DMS114 treated with DMSO at 0.1 percent for 48 hours (cell line): Measurements from ENCODE around the gene SELENOI.

Experiments
- DNase-seq: peaks from one replicate; lab custom pipeline; 2025; ENCODE audit not compliant: unreplicated experiment; lab: John Stamatoyannopoulos, UW

The SELENOI gene

DNA sequence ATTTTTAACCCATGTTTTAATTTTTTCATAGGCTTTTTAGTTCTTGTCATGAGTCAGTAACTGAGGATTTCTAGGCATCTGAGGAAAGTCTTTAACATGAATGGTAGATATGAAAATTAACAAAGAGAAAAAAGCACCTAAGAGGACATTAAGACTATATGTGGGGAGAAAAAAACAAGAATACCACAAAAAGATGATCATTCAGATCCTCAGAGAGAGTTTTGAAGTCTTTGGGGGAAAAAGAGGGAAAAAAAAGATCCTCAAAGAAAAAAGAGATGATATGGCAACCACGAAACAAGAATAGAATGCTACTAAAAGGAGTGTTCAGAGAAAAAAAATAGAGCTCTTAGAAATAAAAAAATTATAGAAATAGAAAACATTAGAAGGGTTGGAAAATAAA, 63.8 kb downstream of the SELENOI start:
- DNase-seq, result no peak

DNA sequence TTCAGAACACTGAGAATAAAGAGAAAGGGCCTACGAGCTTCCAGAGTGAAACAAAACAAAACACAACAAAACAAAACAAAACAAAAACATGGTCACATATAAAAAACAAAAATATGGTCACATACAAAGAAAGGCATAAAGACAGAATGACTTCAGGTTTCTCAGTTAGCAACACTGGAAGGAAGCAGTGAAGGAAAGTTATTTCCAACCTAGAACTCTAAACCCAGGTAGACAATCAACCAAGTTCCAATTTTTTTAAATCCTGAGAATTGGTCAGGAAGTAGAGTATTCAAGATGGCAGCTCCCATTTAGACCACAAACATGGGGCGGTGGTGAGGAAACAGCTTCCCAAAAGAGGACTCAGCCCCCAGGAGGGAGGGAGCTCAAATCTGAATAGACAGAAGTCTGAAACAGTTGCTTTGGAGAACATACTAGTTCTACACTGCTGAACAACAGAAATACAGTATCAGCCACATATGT, 64.9 kb downstream of the SELENOI start:
- no peak for DNase-seq

DNA sequence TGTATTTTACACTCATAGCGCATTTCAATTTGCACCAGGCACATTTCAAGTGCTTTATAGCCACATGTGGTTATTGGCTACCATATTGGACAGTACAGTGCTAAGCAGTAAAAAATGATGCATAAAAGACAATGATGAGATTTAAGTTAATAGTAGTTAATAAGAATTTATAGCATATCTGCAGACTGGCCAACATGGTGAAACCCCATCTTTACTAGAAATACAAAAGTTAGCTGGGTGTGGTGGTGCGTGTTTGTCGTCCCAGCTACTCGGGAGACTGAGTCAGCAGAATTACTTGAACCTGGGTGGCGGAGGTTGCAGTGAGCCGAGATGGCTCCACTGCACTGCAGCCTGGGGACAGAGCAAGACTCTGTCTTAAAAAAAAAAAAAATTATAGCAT, 65.5 kb downstream of the SELENOI start:
- no peak for DNase-seq

DNA sequence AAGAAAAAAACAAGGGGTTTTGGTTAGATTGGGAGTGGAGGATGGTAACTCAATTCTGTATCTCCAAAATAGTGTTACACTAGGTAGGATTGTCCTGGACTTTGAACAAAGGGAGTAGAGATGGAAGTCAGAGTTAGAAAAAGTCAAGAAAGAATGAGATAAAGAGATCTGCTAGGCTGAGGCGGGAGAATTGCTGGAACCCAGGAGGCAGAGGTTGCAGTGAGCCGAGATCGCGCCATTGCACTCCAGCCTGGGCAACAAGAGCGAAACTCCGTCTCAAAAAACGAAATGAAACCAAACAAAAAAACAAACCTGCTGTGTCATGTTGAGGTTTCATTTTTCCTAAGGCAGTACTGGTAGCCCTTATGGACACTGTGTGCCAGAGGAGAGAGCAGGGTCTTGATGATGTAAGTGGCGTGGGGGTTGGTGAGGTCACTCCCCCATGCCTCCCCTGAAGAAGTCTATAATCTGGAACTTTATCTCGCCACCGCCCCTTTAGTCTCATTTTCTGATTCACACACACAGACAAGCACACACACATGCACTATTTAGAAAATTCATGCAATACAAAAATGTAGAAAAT, 66.2 kb downstream of the SELENOI start:
- DNase-seq, result no peak

DNA sequence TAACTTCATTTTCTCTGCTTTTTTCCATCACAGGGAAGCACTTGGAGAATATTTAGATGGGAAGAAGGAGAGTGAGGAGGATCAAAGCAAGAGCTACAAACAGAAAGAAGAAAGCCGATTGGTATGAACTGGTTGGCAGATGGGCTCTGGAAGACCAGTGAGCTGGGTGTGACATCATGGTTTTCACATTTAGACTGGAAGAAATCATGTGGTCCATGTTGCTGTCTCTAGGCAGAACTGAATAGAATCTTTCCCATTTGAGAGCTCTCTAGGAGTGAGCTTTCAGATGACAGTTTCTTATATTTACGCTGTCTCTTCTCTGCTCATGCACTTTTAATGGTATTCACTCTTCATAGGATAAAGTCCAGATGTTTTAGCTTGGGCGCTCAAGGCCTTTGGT, 68.4 kb downstream of the SELENOI start:
- DNase-seq, result no peak

DNA sequence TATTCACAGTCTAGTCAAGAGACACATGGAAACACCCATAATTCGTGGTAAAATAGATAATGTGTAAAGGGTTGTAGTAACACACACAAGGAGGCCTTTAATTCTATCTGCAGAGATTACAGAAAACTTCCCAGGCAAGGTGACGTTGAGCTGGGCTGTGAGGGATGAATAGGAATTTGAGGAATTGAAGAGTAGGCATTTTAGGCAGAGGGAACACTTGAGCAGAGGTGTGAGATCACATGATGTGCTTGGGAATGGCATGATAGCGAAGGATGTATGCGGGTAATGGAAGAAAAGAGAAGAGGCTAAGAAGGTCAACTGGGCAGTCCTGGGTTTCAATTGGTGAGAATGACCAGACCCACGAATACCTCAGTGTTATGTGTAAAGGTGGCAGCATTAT, 76.0 kb downstream of the SELENOI start:
- no peak for DNase-seq

DNA sequence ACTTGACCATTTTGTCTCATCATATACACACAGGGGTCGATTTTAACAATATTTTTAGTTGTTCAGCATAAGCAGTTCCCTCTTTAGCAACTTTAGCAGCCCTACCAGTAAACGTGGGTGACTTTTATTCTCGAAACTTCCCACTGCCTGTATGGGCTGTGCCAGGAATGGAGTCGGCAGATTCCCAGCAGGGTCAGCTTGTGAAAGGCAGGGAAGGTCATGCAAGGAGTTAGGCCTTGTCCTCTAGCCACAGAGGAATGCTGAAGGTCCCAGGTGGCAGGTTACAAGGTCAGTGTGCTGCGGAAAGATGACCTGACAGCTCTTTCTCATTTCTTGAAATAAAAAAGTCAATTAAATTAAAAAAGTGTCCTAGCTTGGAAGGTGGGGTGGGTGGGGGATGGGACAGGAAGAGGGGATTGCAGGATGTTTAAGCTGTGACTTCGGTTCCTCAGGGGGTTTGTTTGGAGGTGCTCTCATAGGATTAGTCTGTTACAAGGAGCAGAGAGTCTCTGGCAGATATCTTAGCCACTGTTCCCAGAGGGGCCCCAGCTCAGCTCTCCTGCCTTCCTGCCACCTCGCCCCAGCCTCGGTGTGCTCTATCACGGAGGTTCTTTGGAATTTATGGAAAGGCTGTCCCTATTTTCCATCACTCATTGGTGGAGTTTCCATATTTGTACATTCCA, 77.1 kb downstream of the SELENOI start:
- DNase-seq, result no peak

DNA sequence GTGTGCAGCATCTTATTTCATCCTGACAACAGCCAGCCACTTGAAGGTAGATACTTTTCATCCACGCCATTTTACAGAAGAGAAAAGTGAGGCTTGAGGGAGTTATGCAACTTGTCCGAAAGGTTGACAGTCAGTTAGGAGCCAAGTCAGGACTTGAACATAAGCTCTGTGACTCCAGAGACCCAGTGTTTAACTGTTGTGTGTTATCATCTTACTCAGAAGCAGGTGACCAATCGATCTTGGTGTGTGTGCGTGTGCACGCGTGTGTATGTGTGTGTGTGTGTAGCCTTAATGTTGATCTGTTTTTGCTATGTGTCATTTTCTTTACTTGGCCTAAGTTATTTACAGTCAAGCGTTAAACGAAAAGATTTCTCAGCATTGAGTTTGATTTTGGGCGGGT, 77.8 kb downstream of the SELENOI start:
- no peak for DNase-seq

DNA sequence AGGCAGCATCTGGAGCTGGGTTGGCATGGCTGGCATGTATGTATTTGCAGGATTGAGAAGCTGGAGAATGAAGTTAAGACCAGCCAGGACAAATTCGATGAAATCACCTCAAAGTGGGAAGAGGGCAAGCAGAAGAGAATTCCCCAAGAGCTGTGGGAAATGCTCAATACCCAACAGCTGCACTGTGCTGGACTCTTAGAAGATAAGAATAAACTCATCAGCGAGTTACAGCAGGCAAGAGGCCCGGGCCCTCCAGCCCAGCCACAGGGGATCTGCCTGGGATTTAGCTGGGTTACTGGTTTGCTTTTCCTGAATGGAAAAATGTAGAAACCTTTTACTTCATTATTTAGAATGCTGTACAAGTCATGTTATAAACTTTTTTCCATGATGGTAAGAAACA, 78.3 kb downstream of the SELENOI start:
- no peak for DNase-seq

DNA sequence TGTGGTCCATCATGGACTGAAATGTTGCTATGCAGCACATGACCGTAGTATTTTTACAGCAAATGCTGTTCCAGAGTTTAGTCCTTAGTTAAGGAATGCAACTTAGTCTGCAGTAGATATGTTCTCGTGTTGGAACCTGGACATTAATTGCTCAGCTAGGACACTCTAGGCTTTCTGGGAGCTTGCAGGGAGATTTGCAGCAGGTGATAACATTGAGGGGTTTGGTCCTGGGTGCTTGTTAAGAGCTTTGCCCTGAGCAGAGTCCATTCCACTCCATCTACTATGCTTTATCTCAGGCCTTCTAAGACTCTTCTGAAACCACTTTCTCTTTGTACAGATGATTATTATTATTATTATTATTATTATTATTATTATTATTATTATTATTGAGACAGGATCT, 82.9 kb downstream of the SELENOI start:
- no peak for DNase-seq

DNA sequence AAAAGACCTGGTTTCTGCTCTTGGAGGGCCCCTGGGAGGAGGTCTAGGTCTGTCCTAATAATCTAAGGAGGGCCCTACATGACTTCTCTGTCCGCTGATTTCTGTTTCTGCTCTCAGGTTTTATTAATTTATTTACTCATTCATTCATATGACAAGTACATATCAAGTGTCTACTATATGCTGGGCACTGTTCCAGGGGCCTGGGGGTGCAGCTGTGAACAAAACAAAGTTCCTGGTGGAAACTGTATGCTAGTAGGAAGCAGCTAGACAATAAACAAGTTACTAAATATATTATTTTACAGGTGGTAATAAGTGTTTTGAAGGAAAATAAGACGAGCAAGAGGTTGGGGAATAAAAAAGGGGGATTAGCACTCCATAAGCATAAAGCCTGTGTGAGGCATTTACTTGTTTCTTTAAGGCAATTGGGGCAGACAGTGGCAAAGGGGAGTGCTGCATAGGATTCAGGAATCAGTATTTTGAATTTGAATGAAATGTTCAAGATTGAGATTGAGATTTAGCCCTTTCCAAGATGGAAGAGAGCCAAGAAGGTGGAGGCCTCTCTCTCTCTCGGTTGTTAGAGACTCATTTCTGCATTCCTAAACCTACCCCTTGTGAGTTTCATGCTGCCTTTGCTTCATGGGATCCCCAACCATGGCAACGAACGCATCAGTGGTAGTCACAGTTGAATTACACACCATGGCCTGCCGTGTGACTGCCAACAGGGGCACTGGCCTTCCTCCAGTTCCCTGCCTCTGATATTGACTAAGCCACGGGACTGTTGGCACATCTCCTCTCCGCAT, 84.0 kb downstream of the SELENOI start:
- DNase-seq, result no peak

DNA sequence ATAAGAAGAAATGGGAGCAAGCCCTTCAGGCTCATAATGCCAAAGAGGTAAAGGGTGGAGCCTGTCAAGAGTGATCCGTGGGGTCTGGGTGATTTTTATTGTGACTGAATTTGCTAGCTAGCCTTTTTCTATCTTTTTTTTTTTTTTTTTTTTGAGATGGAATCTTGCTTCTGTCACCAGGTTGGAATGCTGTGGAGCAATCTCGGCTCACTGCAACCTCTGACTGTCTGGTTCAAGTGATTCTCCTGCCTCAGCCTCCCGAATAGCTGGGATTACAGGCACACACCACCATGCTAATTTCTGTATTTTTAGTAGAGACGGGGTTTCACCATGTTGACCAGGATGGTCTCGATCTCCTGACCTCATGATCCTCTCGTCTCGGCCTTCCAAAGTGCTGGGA, 84.9 kb downstream of the SELENOI start:
- no peak for DNase-seq

DNA sequence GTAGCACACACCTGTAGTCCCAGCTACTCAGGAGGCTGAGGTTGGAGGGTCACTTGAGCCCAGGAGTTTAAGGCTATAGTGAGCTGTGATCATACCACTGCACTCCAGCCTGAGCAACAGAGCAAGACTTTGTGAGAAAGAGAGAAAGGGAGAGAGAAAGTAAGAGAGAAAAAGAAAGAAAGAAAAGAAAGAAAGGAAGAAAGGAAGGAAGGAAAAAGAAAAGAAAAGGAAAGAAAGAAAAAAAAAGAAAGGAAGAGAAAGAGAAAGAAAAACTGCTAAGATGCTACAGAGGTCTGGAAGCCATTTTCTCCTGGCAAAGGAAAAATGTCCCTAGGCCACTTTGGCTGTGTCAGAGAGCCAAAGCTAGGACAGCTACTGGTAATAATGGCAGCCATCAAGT, 86.4 kb downstream of the SELENOI start:
- DNase-seq, result no peak

DNA sequence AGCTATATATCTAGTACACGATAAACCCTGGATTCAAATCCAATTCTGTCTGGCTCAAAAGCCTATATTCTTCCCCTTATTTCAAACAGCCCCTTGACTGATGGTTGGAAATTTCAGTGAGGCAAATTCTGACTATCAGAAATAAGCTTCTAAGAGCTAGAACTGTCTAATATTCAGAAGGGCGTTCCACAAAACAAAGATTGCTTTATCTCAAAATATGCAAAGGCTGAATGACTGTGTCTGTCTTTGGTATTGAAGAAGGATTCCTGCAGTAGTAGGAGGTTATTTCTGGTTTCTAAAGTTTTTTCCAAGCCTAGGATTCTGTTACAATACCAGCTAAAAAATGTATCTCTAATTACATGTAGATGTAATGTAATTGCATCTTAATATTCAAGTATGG, 86.9 kb downstream of the SELENOI start:
- no peak for DNase-seq

DNA sequence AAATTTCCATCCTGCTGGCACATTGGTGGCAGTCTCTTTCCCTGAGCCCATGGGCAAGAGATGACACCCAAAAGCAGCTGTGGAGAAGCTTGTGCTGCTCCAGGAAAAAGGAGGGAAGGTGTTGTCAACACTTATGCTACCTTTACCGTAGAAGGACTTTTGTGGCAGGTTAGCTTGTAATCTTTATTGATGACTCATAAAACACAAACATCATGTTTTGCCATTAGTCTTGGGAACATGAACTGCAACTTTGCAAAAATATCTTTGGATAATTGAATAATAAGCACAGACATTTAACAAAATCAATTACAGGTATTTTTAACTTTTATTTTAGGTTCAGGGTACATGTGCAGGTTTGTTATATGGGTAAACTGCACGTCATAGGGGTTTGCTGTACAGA, 89.2 kb downstream of the SELENOI start:
- no peak for DNase-seq

DNA sequence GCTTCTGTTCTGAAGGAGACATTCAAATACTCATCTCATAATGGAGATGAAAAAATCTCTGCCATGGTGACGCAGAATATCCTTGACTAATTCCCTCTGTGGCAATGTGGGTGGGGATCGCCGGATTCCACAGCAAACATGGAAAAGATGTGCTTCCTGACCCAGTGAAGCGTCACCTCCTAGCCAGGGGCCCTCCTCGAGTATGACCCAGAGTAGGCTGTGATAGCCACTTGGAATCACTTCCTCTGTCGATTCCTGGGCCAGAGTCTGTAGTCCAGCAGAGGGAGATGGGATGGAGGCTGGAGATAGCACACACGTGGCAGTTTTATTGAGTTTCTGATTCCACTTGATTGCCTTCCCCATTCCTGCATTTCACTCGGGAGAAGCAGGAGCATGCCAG, 92.6 kb downstream of the SELENOI start:
- DNase-seq, result no peak

DNA sequence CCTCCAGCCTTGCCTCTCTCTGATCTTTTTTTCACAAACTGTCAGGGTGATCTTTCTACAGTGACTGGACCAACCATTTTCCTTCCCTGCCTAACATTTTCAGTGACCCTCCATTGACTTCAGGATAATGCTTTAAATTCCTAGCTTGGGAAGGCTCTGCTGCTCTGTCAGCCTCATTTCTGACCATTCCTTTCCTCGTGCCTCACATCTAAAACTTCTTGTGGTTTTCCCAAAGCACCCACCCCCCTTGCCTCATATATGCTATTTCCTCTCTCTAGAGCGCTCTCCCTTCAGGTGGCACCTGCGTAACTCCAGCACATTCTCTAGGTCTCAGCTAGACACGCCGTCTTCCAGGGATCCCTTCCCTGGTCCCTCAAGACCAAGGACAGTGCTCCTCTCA, 93.0 kb downstream of the SELENOI start:
- no peak for DNase-seq

DNA sequence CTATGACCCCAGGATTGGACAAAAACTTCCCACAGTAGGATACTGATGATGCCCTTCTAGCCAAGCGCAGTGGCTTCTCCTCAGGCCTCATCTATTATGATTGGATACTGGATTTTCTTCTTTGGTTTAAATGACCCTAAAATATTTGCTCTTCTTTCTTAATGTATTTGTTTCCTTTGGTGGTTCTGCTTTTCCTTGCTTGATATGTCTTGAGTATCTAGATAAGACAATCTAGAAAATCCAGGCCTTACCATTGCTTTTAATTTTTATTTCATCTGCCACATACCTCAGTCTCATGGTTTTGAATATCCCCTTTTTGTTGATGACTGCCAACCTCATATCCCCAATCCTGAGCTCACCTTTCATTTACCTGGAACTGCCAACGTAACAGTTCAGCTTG, 96.4 kb downstream of the SELENOI start:
- no peak for DNase-seq

DNA sequence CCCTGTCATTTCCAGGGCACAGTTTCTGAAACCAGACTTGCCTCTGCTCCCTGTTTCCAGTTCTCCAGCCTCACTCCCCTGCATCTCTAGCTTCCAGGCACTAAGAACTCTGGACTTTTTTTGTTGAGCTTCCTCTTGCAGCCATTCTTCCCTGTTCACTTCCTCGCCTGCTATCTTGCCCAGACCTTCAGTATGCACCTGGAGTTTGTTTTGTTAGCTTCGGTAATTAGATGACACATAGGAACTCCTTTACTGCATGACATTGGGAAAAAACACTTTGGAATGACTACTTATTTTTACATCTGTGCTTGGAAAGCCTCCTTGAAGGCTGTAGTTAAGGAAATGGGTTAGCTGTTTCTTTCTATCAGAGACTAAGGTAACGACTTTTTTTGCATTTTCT, 96.8 kb downstream of the SELENOI start:
- no peak for DNase-seq

DNA sequence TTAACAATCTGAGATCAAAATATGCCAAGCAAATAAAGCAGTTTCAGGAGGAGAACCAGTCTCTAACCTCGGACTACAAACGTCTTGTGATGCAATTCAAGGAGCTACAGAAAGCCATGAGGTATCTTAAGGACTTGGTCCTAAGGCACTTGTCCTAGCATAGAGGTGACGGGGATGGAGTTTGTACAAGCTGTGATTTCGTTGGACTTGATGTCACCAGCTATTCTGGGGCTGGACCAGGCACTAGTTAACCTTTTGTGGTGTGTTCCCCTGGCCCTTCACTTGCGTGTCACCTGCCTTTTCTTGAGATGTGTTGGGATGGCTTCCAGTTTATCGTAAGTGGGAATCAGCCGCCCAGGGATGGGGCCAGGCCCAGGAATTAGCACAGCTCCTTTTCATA, 98.3 kb downstream of the SELENOI start:
- DNase-seq, result no peak
